Activated CD8-positive, alpha-beta memory T cell treated with anti-CD3 and anti-CD28 coated beads, Interleukin-2, amount 50 U/mL, for 24 hours (primary cell): Measurements from ENCODE around the gene MORF4L2.

Source experiments
- DNase-seq: peaks from one replicate; pipeline ENCODE4 v3.0.0-alpha.2; 2020; ENCODE audit errors: extremely low read depth

The MORF4L2 gene

DNA sequence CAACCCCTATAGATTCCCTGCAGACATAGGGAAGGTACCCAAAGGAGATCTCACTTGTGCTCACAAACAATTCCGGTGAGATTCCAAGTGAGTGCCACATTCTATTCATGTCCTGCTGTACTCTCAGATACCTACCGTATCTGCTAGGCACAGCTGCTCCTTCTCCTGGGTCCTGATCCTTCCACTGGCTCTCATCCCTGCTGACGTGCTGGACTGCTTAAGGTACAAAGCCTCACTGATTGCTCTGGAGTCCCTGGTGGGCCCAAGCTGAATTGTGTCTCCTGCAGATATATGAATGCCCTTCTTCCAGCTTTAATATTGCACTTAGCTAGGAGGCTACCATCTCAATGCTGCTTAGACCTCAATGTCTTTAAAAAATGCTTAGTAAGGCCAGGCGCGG lies 55.4 kb downstream of the MORF4L2 start:
- no peak for DNase-seq

DNA sequence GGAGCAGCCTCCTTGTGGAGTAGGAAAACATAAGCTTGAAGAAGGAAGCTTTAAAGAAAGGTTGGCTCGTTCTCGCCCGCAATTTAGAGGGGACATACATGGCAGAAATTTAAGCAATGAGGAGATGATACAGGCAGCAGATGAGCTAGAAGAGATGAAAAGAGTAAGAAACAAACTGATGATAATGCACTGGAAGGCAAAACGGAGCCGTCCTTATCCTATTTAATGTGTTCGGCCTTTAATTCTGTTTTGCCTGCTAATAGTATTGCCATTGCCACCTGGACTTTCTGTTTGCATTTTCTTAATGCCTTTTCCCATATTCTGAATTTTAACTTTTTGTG lies 56.4 kb downstream of the MORF4L2 start:
- DNase-seq, result no peak

DNA sequence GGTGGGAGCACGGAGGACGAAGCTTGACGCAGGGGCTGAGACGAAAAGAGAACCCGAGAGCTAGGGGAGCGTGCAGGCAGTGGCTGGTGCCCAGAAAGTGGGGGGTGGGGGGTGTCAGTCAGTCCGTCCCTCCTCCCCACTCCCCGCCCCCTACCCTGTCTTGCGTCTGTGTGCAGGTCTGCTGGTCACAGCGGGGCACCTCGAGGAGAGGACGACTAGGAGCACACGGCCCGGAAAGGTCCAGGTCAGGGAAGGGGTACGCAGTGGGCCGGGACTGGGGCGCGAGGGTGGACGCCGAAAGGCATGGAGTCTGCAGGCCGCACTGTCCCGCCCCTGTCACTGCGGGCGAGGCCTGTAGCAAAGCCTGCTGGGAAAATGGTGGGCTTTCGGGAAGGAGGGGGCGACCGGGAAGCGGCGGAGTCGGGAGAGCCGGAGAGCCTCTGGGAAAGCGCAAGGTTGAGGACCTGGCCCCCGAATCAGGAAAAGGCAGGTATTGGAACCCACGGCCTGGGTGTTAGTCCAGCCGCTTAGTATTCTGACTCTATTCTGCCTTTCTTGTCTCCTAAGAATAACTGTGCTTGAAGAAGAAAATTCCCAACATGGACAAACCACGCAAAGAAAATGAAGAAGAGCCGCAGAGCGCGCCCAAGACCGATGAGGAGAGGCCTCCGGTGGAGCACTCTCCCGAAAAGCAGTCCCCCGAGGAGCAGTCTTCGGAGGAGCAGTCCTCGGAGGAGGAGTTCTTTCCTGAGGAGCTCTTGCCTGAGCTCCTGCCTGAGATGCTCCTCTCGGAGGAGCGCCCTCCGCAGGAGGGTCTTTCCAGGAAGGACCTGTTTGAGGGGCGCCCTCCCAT lies 57.0 kb downstream of the MORF4L2 start:
- DNase-seq, result no peak

DNA sequence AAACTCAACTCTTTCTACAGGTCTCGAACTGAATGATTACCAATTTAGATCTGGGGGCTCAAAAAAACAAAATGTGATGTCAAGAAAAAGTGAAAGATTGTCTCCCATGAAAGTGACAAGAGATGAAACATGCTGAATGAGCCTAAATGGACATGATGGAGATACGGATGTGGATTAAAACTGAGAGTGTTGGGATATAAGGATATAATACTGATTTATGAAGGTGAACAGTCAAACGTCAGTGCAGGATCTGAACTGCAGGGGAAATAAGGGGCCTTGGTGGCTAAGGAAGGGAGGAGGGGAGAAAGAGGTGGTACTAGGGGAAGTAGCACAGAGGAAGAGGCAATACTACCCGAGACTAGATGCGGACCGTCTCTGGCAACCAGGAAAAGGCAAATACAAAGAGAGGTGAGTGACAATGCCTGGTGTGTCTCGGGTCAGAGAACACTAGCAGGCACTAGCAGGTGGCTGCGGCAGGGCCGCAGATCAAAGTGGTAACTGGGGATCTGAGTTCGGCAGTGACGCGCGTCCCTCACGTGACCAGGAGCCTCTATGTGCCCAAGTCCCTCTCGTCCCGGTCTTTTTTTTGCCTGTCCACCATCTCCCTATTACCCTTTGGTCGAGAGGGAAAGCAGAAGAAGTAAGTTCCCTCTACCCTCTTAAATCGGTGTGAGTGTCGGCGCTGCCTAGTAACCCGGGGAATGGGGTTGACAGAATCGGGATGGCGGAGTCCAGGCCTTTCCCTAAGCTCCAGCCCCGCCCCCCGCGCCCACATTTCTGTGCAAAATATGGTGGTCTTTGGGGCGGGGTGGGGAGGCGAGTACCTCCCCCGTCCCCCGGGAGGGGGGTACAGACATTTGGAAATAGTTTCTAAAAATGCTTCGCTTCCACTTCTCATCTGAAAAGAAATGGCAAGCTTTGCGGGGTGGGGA lies 57.8 kb downstream of the MORF4L2 start, which contains the start of gene TCEAL1:
TSS of gene TCEAL1 (plus strand) at position 590 of the 932 bp plus-strand sequence. CDS start 942 bp downstream, outside the sequence.
- no peak for DNase-seq

DNA sequence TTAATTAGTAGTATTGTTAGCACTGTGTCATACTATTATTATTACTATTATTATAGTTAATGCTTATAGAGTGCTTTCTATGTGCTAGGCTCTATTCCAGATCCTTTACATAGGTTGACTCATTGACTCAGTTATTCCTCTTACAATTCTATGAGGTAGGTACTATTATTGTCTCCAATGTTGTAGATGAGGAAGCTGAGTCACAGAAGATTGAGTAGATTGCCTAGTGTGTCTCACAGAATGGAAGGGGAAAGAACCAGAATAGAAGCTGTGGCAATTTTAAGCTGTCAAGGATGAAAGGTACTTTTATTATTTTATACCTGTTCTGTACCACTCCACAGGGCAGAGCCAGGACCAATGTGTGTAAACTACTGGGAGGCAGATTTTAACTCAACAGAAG lies 59.6 kb downstream of the MORF4L2 start:
- DNase-seq, result no peak
